ENCODE data around the gene MATN4.

MATN4 gene

GRCh38 chr20:45293041-45294002 is 14.8 kb downstream of the MATN4 start:
- in situ Hi-C loops (cut with HindIII; ENCODE audit: low sequenced_read_pairs): loop anchor here (5.0 kb wide), 1 partner anchor 34 kb away; no protein-coding TSS in a partner anchor

DNA sequence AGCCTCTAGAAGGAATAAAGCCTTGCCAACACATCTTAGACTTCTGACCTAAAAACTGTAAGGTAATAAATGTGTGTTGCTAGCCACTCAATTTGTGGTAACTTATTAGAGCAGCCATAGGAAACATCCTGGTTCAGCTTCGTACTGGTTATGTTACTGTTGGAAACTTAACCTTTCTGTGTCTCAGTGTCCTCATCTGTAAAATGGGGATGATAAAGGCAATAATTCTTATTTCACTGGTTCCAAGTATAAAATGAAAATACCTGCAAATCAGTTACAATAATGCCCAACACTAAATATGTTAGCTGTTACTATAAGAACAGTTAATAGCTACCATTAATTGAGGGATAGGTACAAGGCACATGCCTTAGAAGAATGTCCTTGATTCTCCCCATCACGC is 15.8 kb downstream of the MATN4 start:
- in situ Hi-C loops (cut with HindIII; ENCODE audit: low sequenced_read_pairs): loop anchor here (5.0 kb wide), 1 partner anchor 35 kb away; no protein-coding TSS in a partner anchor

DNA sequence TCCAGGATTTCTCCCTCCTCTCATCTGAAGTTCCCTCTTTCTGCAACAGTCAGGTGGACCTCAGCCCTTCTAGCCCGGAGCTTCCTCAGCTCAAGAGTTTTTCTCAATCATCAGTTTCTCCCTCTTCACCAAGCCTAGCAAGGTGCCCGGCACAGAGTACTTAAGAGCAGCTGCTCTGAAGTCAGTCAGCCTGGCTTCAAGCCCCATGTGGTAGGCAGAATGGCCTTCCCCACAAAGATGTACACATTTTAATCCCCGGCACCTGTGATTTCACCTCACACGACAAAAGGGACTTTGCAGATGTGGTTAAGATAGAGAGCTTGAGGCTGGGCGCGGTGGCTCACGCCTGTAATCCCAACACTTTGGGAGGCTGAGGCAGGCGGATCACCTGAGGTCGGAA is 16.6 kb downstream of the MATN4 start:
- in situ Hi-C loops (cut with HindIII; ENCODE audit: low sequenced_read_pairs): loop anchor here (5.0 kb wide), 1 partner anchor 36 kb away; no protein-coding TSS in a partner anchor

DNA sequence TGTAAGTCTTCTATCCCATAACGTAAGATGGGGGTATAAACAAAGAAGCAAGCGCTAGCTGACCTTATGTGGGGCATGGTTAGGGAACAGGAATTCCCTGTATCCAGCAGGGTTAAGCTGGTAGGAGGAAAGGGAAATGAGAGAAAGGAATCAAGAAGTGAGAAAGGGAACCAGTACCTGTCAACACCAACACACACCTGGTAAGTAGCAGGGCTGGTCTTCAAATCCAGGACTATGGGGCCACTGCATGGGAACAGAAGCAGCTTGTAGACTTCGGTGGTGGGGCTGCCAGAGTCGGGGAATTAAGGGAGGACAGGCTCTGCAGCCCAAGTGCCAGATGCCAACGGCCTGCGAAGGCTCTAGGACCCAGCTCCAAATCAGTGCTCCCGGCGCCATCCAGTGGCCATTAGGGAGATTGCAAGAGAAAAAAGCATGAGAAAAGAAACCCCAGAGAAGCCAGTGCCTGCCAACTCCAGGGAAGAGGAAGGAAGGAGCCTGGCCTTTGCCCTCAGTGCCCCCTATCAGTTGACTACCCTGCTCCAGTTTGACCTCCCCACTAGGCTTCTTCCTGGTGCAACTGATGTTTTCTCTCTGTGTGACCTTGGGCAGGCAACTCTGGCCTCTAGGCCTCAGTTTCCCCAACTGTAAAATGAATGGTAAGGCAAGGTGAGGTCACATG is 17.3 kb downstream of the MATN4 start:
- in situ Hi-C loops (cut with HindIII; ENCODE audit: low sequenced_read_pairs): loop anchor here (5.0 kb wide), 1 partner anchor 36 kb away; no protein-coding TSS in a partner anchor

- in situ Hi-C loops (cut with HindIII; ENCODE audit: low sequenced_read_pairs): loop anchor here (5.0 kb wide), 1 partner anchor 37 kb away; no protein-coding TSS in a partner anchor
These were observed 18.0 kb downstream of the MATN4 start for GRCh38 chr20:45289942-45290676.

GRCh38 chr20:45288860-45289259 is 19.2 kb downstream of the MATN4 start:
- in situ Hi-C loops (cut with HindIII; ENCODE audit: low sequenced_read_pairs): no loop called here

GRCh38 chr20:45288376-45288775 is 19.7 kb downstream of the MATN4 start:
- in situ Hi-C loops (cut with HindIII; ENCODE audit: low sequenced_read_pairs): no loop called here

- in situ Hi-C loops (cut with HindIII; ENCODE audit: low sequenced_read_pairs): no loop called here
These were observed 24.5 kb downstream of the MATN4 start for GRCh38 chr20:45283551-45284057.

GRCh38 chr20:45282700-45283550 is 25.2 kb downstream of the MATN4 start:
- in situ Hi-C loops (cut with HindIII; ENCODE audit: low sequenced_read_pairs): no loop called here

GRCh38 chr20:45279992-45280391 is 28.1 kb downstream of the MATN4 start:
- in situ Hi-C loops (cut with HindIII; ENCODE audit: low sequenced_read_pairs): no loop called here

- in situ Hi-C loops (cut with HindIII; ENCODE audit: low sequenced_read_pairs): no loop called here
These were observed 32.8 kb downstream of the MATN4 start for GRCh38 chr20:45275338-45275737.

- in situ Hi-C loops (cut with HindIII; ENCODE audit: low sequenced_read_pairs): no loop called here
These were observed 38.3 kb downstream of the MATN4 start for GRCh38 chr20:45269754-45270270.

GRCh38 chr20:45269056-45269455 is 39.0 kb downstream of the MATN4 start:
- in situ Hi-C loops (cut with HindIII; ENCODE audit: low sequenced_read_pairs): no loop called here

DNA sequence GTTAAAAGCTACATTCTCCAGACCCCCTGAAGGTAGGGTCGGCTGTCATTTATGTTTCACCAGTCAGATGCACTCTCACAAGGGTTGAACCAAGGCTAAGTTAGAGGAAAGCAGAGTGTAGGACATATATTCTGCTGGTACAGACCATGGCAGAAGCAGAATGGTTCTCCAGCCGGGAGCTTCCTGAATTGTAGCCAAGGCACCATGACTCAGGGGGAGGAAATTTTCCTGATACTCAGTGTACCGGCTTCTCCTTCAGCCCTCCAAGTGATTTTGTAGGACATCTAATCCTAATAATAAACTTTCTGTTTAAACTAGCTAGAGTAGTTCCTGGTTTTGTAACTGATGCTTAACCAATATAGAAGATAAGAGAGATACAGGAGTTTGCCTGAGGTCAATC is 39.6 kb downstream of the MATN4 start:
- in situ Hi-C loops (cut with HindIII; ENCODE audit: low sequenced_read_pairs): no loop called here

- in situ Hi-C loops (cut with HindIII; ENCODE audit: low sequenced_read_pairs): no loop called here
These were observed 41.1 kb downstream of the MATN4 start for GRCh38 chr20:45266977-45267376.

GRCh38 chr20:45263556-45264266 is 44.4 kb downstream of the MATN4 start:
- in situ Hi-C loops (cut with HindIII; ENCODE audit: low sequenced_read_pairs): no loop called here

GRCh38 chr20:45258664-45259063 is 49.4 kb downstream of the MATN4 start:
- in situ Hi-C loops (cut with HindIII; ENCODE audit: low sequenced_read_pairs): no loop called here

DNA sequence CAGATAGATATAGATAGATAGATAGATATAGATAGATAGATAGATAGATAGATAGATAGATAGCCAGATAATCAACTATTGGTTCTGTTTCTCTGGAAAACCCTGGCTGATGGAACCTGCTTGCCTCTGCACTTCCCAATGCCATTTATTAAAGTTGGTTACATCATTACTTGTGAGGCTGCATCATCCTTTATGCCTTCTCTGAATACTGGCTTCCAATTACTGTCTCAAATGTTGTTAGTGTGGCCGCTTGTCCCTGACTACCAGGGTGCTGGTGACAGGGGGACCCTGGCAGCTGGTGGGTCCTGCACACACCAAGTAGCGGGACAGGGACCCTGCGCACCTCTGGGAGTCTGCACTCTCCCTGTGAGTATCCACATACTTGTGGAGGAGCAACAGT is 49.8 kb downstream of the MATN4 start:
- in situ Hi-C loops (cut with HindIII; ENCODE audit: low sequenced_read_pairs): no loop called here

DNA sequence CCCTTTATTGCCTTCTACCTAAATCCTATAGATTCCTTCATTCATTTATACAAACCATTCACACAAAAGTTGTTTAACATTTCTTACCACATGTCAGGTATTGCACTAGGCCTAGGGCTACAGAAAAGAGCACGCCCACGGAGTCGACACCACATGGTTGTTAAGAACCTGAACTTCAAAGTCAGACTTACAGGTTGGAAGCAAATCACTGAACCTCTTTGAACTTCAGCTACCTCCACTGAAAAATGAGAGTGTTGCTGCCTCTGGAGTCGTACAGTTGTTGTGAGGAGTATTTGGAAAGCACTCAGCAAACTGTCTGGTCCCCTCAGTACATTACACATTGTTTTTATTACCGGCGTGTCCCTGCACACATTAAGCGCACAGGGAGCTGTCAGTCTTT is 50.4 kb downstream of the MATN4 start:
- in situ Hi-C loops (cut with HindIII; ENCODE audit: low sequenced_read_pairs): no loop called here
